A673 (cell line): ENCODE measurements around the gene KRT71. TPM values are rescaled to one million over a fixed set of nuclear protein-coding genes. Genes with fewer than 3 reads are reported as not detected.

Experiments used
- BruUV-seq: library from RNA; stranded (reverse); fragments of 400-500 nt; replicated peaks from 2 replicates; lab custom pipeline; 2021; lab: Mats Ljungman, UMichigan
- CTCF ChIA-PET: fragments of 300-600 bp; sonication (Branson Sonifier 250); formaldehyde crosslinking; loops from one replicate; lab custom pipeline; 2022; ENCODE audit warnings: antibody characterized with exemption; lab: Charles Lee
- POLR2A ChIA-PET: fragments of 300-600 bp; sonication (Branson Sonifier 250); formaldehyde crosslinking; loops from one replicate; lab custom pipeline; 2022; ENCODE audit warnings: antibody characterized with exemption; ENCODE audit not compliant: low non-redundant PET; lab: Charles Lee
- DNase-seq: peaks from one replicate; pipeline ENCODE4 v3.0.0-alpha.2; 2015; ENCODE audit warnings: low spot score
- H3K27ac ChIP-seq: fragments of 200-600 bp; sonication (generic); 2 replicates; pipeline ENCODE4 v1.5.1; 2016; ENCODE audit warnings: mixed run types, low read depth, mild to moderate bottlenecking, mixed read lengths, antibody characterized with exemption, low read length; ENCODE audit not compliant: poor library complexity, severe bottlenecking
- H3K27me3 ChIP-seq: fragments of 200-600 bp; sonication (generic); replicated peaks from 2 replicates; pipeline ENCODE4 v1.6.1; 2017; ENCODE audit warnings: mixed run types, low read depth, mild to moderate bottlenecking, mixed read lengths, antibody characterized with exemption, low read length; ENCODE audit not compliant: insufficient read depth, poor library complexity
- H3K36me3 ChIP-seq: fragments of 200-600 bp; sonication (generic); 2 replicates; pipeline ENCODE4 v1.6.1; 2016; ENCODE audit warnings: mixed run types, mild to moderate bottlenecking, mixed read lengths, antibody characterized with exemption, low read length; ENCODE audit not compliant: insufficient read depth, poor library complexity, severe bottlenecking
- H3K4me1 ChIP-seq: fragments of 200-600 bp; sonication (generic); 2 replicates; pipeline ENCODE4 v1.6.1; 2017; ENCODE audit warnings: mixed run types, mild to moderate bottlenecking, mixed read lengths, antibody characterized with exemption, low read length; ENCODE audit not compliant: insufficient read depth, poor library complexity, severe bottlenecking
- H3K4me3 ChIP-seq: fragments of 200-600 bp; sonication (generic); 2 replicates; pipeline ENCODE4 v1.5.1; 2016; ENCODE audit warnings: low read depth, mixed run types, mild to moderate bottlenecking, mixed read lengths, low read length; ENCODE audit not compliant: poor library complexity, severe bottlenecking
- H3K9me3 ChIP-seq: fragments of 200-600 bp; sonication (generic); 2 replicates; pipeline ENCODE4 v1.6.1; 2016; ENCODE audit warnings: mixed run types, low read depth, mild to moderate bottlenecking, mixed read lengths, antibody characterized with exemption, low read length; ENCODE audit not compliant: poor library complexity, severe bottlenecking
- EZH2 ChIP-seq: fragments of 200-600 bp; sonication (generic); IDR thresholded peaks from 2 replicates; pipeline ENCODE4 v1.6.1; 2017; ENCODE audit warnings: borderline replicate concordance, low read depth, mild to moderate bottlenecking, mixed read lengths, antibody characterized with exemption, low read length; ENCODE audit not compliant: poor library complexity, severe bottlenecking
- intact Hi-C: fragments of 100-400 bp; cut with micrococcal nuclease; formaldehyde crosslinking; loops from one replicate; pipeline ENCODE4 v1.10.0; 2022; ENCODE audit not compliant: unreplicated experiment
- total RNA-seq: library from RNA; stranded (reverse); gene quantifications from 2 replicates; pipeline ENCODE4 v1.2.3, GENCODE V29; 2021
- TF ChIP-seq, protein P1 (sequence below): fragments of 300-800, 200-600 bp; sonication (generic); conservative IDR thresholded peaks from 2 replicates; pipeline ENCODE4 v1.5.1; 2017; ENCODE audit warnings: low read depth, mild to moderate bottlenecking, antibody characterized with exemption, low read length, moderate library complexity, mixed read lengths

The KRT71 gene
- total RNA-seq, 1 experiment from 2014 or later = not detected

DNA sequence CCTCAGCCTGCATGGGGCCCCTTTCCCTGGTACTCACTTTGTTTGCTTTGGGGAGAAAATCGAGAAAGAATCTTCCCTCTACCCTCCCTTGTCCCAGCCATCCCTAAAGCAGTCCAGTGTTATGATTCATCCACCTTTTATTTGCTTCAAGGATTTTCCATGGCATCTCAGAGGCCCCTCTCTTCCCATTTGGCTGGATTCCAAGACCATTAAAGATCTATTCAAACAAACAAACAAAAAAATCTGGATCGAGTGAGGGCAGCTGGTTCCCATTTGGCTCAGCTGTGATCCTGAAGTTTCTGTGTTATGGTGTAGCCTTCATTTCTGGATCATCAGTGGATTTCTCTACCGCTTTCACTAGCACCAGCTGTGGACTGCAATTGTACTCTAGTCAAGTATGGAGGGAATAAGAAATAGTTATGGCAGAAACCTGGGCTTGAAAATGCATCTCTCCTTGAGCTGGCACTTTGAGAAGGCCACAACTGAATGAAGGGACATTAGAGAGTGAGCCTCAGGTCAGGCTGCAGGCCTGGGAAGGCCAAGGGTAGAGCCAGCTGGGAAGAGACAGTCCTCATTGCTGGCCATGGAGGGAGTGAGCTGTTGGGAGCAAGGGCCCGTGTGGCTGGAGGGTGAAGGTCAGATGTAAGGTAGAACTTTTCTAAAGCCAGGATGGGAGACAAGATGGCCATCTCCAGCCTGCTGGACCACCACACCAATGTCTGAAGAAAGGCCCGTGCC is 13.7 kb downstream of the KRT71 start:
- POLR2A ChIA-PET = no interaction called here
- CTCF ChIA-PET = no interaction called here

DNA sequence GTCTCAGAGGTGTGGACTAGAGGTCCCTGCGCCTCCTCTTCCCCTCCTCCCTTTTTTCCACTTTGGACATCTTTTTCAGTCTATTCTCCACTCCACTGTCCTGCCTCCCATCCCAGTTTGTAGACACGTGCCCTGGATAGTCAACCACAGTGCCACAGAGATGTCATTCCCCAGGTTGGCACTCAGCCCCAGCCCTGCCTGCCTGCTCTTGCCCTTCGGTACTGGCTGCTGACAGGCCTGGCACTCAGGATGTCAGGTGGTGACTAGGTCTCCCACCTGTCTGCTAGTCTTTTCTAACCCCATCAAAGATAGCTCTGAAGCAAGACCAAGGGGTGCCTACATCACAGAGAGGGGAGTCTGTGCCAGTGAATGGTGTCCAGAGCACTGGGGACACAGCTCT is 15.8 kb downstream of the KRT71 start:
- ChIA-PET CTCF (no interaction called here), POLR2A (no interaction called here)
- BruUV-seq = no TSS peak
- Histone ChIP-seq H3K36me3 (no peaks in the 10 kb centered on the region), H3K27ac (no peak overlapping the region), H3K27me3 (no peaks in the 10 kb centered on the region), H3K9me3 (no peaks in the 10 kb centered on the region), H3K4me1 (peaks cover 7% of the 10 kb centered on the region), H3K4me3 (no peak overlapping the region)
- intact Hi-C loops = no loop called here
- TF ChIP-seq EZH2 = no peak
- TF ChIP-seq, protein P1, sequence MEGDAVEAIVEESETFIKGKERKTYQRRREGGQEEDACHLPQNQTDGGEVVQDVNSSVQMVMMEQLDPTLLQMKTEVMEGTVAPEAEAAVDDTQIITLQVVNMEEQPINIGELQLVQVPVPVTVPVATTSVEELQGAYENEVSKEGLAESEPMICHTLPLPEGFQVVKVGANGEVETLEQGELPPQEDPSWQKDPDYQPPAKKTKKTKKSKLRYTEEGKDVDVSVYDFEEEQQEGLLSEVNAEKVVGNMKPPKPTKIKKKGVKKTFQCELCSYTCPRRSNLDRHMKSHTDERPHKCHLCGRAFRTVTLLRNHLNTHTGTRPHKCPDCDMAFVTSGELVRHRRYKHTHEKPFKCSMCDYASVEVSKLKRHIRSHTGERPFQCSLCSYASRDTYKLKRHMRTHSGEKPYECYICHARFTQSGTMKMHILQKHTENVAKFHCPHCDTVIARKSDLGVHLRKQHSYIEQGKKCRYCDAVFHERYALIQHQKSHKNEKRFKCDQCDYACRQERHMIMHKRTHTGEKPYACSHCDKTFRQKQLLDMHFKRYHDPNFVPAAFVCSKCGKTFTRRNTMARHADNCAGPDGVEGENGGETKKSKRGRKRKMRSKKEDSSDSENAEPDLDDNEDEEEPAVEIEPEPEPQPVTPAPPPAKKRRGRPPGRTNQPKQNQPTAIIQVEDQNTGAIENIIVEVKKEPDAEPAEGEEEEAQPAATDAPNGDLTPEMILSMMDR = no peak
- no peak for DNase-seq

More for the DNA sequence above, 13.7 kb downstream of the KRT71 start:
- BruUV-seq = no TSS peak
- H3K9me3 ChIP-seq = no peaks in the 10 kb centered on the region
- no peaks in the 10 kb centered on the region for H3K27me3 ChIP-seq
- H3K4me1 ChIP-seq = peaks cover 7% of the 10 kb centered on the region
- H3K36me3 ChIP-seq = no peaks in the 10 kb centered on the region
- no peak overlapping the region for H3K4me3 ChIP-seq
- TF ChIP-seq, protein P1 = no peak
- no peak for TF ChIP-seq EZH2
- intact Hi-C loops = no loop called here
- DNase-seq = peak; percentile 34
- no peak overlapping the region for H3K27ac ChIP-seq

DNA sequence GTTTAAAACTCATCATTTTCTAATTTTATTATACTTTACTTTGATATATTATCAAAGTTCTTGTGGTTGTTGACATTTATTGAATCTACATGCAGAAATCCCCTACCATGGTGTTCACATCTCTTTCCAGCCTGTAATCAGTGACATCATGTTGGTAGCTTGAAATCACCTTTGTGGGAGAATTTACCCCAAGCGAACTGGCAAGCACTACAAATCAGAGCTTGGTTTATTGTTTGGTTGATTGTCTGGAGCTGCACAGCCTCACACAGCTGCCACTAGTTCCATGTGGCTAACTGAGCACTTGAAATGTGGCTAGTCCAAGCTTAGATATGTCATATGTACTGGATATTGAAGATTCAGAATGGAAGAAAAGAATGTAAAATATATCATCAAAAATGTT is 17.4 kb downstream of the KRT71 start:
- no peaks in the 10 kb centered on the region for H3K9me3 ChIP-seq
- CTCF ChIA-PET = no interaction called here

More for the DNA sequence above, 17.4 kb downstream of the KRT71 start:
- intact Hi-C loops = no loop called here
- Histone ChIP-seq H3K27ac (no peak overlapping the region), H3K4me3 (no peak overlapping the region), H3K36me3 (no peaks in the 10 kb centered on the region), H3K27me3 (no peaks in the 10 kb centered on the region), H3K4me1 (peaks cover 7% of the 10 kb centered on the region)
- no TSS peak for BruUV-seq
- no peak for DNase-seq
- TF ChIP-seq EZH2 = no peak
- TF ChIP-seq, protein P1 = no peak
- POLR2A ChIA-PET = no interaction called here
